NCI-H2227 (cell line): ENCODE measurements around the gene P4HA3.

Experiments used
- DNase-seq: peaks from one replicate; lab custom pipeline; 2025; ENCODE audit not compliant: unreplicated experiment; lab: John Stamatoyannopoulos, UW

P4HA3 gene

GRCh38 chr11:74268456-74268855, 43.0 kb downstream of the P4HA3 start:
- DNase-seq, result peak; percentile 13

- DNase-seq, result no peak
These were observed 44.4 kb downstream of the P4HA3 start for GRCh38 chr11:74267014-74267413.

- DNase-seq, result no peak
These were observed 46.2 kb downstream of the P4HA3 start for GRCh38 chr11:74265256-74265655.

- no peak for DNase-seq
These were observed 48.7 kb downstream of the P4HA3 start for GRCh38 chr11:74262725-74263124.

- no peak for DNase-seq
These were observed 53.4 kb downstream of the P4HA3 start for GRCh38 chr11:74257959-74258553.

- DNase-seq, result no peak
These were observed 54.9 kb downstream of the P4HA3 start for GRCh38 chr11:74256378-74257133.

GRCh38 chr11:74255741-74256375, 55.6 kb downstream of the P4HA3 start:
- DNase-seq, result peak; percentile 64

GRCh38 chr11:74253361-74253760, 58.1 kb downstream of the P4HA3 start:
- DNase-seq, result no peak

GRCh38 chr11:74249496-74249895, 61.9 kb downstream of the P4HA3 start:
- DNase-seq, result no peak

- DNase-seq, result peak; percentile 81
These were observed 63.0 kb downstream of the P4HA3 start for GRCh38 chr11:74248469-74248868.

- DNase-seq, result no peak
These were observed 73.2 kb downstream of the P4HA3 start for GRCh38 chr11:74238243-74238642.

GRCh38 chr11:74237541-74237940, 73.9 kb downstream of the P4HA3 start:
- no peak for DNase-seq

- no peak for DNase-seq
These were observed 76.3 kb downstream of the P4HA3 start for GRCh38 chr11:74235121-74235520.

- DNase-seq, result no peak
These were observed 77.8 kb downstream of the P4HA3 start for GRCh38 chr11:74233683-74234082.

GRCh38 chr11:74232311-74232950, 79.0 kb downstream of the P4HA3 start:
- no peak for DNase-seq

GRCh38 chr11:74226907-74227306, 84.5 kb downstream of the P4HA3 start:
- DNase-seq, result no peak

- no peak for DNase-seq
These were observed 85.9 kb downstream of the P4HA3 start for GRCh38 chr11:74225565-74225964.

GRCh38 chr11:74221816-74222215, 89.6 kb downstream of the P4HA3 start:
- DNase-seq, result no peak

- no peak for DNase-seq
These were observed 91.1 kb downstream of the P4HA3 start for GRCh38 chr11:74220376-74220775.
